AG09319 (cell line): ENCODE results near the gene KIAA0930.

ENCODE experiments used
- DNase-seq: peaks from one replicate; pipeline ENCODE4 v3.0.0-alpha.2; 2010; ENCODE audit warnings: low read depth; ENCODE audit errors: extremely low read depth
- TF ChIP-seq, protein P1 (sequence below): IDR thresholded peaks from 2 replicates; pipeline ENCODE4 v1.5.1; 2011; ENCODE audit warnings: low read depth, mild to moderate bottlenecking, inconsistent platforms, low read length, moderate library complexity

The KIAA0930 gene

DNA sequence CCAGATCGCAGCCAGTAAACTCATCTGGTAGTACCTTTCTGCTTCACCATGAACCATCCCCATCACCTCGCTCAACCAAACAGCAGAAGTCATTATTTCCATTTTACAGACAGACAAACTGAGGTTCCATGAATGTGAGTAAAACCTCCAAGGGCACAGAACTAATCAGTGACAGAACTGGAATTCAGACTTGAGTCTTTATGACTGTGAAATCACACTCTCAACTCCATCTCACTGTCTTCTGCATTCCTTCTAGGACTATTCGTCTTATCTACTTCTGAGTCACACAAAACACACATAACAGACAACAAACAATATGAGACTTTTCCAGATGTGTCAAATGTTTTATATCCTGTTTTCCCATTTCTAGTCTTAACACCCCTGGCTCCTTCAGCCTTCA lies 86.3 kb downstream of the KIAA0930 start:
- TF ChIP-seq, protein P1, sequence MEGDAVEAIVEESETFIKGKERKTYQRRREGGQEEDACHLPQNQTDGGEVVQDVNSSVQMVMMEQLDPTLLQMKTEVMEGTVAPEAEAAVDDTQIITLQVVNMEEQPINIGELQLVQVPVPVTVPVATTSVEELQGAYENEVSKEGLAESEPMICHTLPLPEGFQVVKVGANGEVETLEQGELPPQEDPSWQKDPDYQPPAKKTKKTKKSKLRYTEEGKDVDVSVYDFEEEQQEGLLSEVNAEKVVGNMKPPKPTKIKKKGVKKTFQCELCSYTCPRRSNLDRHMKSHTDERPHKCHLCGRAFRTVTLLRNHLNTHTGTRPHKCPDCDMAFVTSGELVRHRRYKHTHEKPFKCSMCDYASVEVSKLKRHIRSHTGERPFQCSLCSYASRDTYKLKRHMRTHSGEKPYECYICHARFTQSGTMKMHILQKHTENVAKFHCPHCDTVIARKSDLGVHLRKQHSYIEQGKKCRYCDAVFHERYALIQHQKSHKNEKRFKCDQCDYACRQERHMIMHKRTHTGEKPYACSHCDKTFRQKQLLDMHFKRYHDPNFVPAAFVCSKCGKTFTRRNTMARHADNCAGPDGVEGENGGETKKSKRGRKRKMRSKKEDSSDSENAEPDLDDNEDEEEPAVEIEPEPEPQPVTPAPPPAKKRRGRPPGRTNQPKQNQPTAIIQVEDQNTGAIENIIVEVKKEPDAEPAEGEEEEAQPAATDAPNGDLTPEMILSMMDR, result no peak
- no peak for DNase-seq

DNA sequence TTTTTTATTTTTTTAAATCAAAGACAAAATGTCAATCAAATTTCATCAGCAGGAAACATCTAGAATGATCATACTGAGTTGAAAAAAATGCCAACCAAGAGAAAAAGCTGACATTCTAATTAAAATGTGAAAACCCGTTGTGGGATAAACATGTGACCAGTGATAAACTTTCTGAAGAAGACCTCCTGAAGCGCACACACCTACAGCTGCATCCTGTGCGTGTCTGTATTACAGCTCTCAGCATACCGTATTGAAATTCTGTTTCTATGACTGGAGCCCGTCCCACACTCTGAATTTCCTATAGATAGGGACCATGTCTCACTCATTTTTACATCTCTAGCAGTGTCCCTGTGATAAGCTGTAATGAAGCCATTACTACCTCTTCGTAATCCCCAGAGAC lies 89.2 kb downstream of the KIAA0930 start:
- TF ChIP-seq, protein P1, result no peak
- no peak for DNase-seq

DNA sequence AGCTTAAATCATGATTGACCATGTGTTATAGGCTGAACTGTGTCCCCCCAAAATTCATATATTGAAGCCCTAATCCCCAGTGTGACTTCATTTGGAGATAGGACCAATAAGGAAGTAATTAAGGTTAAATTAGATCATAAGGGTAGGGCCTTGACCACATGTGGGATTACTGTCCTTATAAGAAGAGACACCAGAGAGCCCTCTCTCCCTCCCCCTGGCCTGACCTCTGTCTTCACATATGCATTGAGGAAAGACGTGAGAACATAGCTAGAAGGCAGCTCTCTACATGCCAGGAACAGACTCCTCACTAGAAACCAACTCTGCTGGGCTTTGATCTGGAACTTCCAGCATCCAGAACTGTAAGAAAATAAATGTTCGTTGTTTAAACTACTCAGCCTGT lies 90.6 kb downstream of the KIAA0930 start:
- TF ChIP-seq, protein P1, result no peak
- no peak for DNase-seq

GRCh38 chr22:45149671-45150070 lies 91.0 kb downstream of the KIAA0930 start:
- TF ChIP-seq, protein P1, result no peak
- DNase-seq, result no peak

- TF ChIP-seq, protein P1, result no peak
Observed at GRCh38 chr22:45144916-45145315, 95.8 kb downstream of the KIAA0930 start.

DNA sequence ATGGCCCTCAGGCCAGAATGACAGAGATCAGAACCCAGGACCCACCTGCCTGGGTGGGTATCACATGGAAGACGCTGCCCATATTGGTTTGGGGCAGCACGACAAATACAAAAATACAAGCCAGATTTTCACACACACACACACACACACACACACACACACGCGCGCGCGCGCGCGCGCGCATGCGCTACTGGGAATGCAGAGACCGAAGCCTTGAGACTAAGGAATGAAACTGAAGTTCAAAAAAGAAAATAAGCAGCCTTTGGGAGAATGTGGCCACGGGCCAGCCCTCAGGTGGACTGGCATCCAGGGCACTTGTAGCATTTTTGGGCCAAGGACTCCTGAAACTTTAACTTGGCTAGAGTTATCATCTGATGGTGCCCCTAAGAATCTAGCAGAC lies 98.3 kb downstream of the KIAA0930 start:
- TF ChIP-seq, protein P1, result no peak
- DNase-seq, result no peak

More at GRCh38 chr22:45144916-45145315, 95.8 kb downstream of the KIAA0930 start:
- DNase-seq, result no peak
